H1 (cell line): ENCODE results near the gene ZNF689. TPM values are rescaled to one million over a fixed set of nuclear protein-coding genes. Genes with fewer than 3 reads are reported as not detected.

ENCODE experiments used
- CTCF ChIA-PET: fragments of 300-600 bp; sonication (Branson Sonifier 250); formaldehyde crosslinking; loops from one replicate; lab custom pipeline; 2021; ENCODE audit not compliant: partially characterized antibody; lab: Charles Lee
- POLR2A ChIA-PET: fragments of 300-600 bp; sonication (Branson Sonifier 250); formaldehyde crosslinking; loops from one replicate; lab custom pipeline; 2021; ENCODE audit warnings: inconsistent platforms; ENCODE audit not compliant: partially characterized antibody; lab: Charles Lee
- DNase-seq, 2 experiments: peaks; one replicate each; pipeline versions ENCODE4 v3.0.0 to v3.0.0-alpha.2; 2010 to 2022; ENCODE audit warnings: low spot score in 2 of 2, low read depth in 1 of 2, mixed read lengths in 1 of 2
- FAIRE-seq: peaks from 2 replicates; lab custom pipeline; 2011; peaks lifted over from hg19 to GRCh38; lab: Jason Lieb, UNC
- H2AFZ ChIP-seq: 2 replicates; pipeline ENCODE4 v1.8.1; 2012; ENCODE audit warnings: low read length, inconsistent platforms
- H2AK5ac ChIP-seq: 2 replicates; pipeline ENCODE4 v1.6.1; 2013; ENCODE audit warnings: low read depth, low read length
- H2BK120ac ChIP-seq: replicated peaks from 2 replicates; pipeline ENCODE3; 2013; ENCODE audit warnings: low read depth, low read length, inconsistent platforms
- H2BK12ac ChIP-seq: 2 replicates; pipeline ENCODE4 v1.6.1; 2013; ENCODE audit warnings: low read depth, low read length
- H2BK15ac ChIP-seq: 2 replicates; pipeline ENCODE4 v1.6.1; 2013; ENCODE audit warnings: low read length
- H2BK20ac ChIP-seq: 2 replicates; pipeline ENCODE4 v1.6.1; 2013; ENCODE audit warnings: low read length
- H2BK5ac ChIP-seq: 2 replicates; pipeline ENCODE4 v1.6.1; 2013; ENCODE audit warnings: low read depth, low read length
- H3K14ac ChIP-seq: 2 replicates; pipeline ENCODE4 v1.6.1; 2013; ENCODE audit warnings: inconsistent platforms; ENCODE audit not compliant: insufficient read length
- H3K18ac ChIP-seq: 2 replicates; pipeline ENCODE4 v1.6.1; 2013; ENCODE audit warnings: low read length; ENCODE audit errors: extremely low read depth
- H3K23ac ChIP-seq: 2 replicates; pipeline ENCODE4 v1.6.1; 2013; ENCODE audit warnings: inconsistent platforms; ENCODE audit not compliant: insufficient read length
- H3K23me2 ChIP-seq: 2 replicates; pipeline ENCODE4 v1.6.1; 2013; ENCODE audit warnings: low read depth, low read length
- H3K27ac ChIP-seq: 2 replicates; pipeline ENCODE4 v1.6.1; 2011; ENCODE audit warnings: low read depth, low read length, inconsistent platforms
- H3K27me3 ChIP-seq, 4 experiments: replicated peaks in 1 of 4; 1 replicate in 1 of 4; 2 replicates in 3 of 4; pipeline versions ENCODE4 v1.6.1 to v1.8.1; 2011 to 2013; ENCODE audit warnings: low read length in 3 of 4, mild to moderate bottlenecking in 3 of 4, inconsistent platforms in 2 of 4, mixed read lengths in 2 of 4, moderate library complexity in 1 of 4; ENCODE audit not compliant: control insufficient read depth in 3 of 4, insufficient read depth in 3 of 4; ENCODE audit errors: extremely low read depth in 1 of 4
- H3K36me3 ChIP-seq, 4 experiments: 2 replicates each; pipeline versions ENCODE4 v1.6.1 to v1.8.1; 2011 to 2013; ENCODE audit warnings: mild to moderate bottlenecking in 4 of 4, low read length in 3 of 4, moderate library complexity in 2 of 4, control low read depth in 1 of 4, inconsistent platforms in 1 of 4; ENCODE audit not compliant: insufficient read depth in 4 of 4, control insufficient read depth in 2 of 4
- H3K4ac ChIP-seq: replicated peaks from 2 replicates; pipeline ENCODE3; 2013; ENCODE audit warnings: low read length, low read depth, mixed read lengths, inconsistent platforms; ENCODE audit not compliant: insufficient read length
- H3K4me1 ChIP-seq, 4 experiments: replicated peaks in 1 of 4; 1 replicate in 1 of 4; 2 replicates in 3 of 4; pipeline versions ENCODE4 v1.6.1 to v1.8.1; 2011 to 2013; ENCODE audit warnings: low read length in 3 of 4, inconsistent platforms in 2 of 4, mixed read lengths in 1 of 4; ENCODE audit not compliant: insufficient read depth in 4 of 4, control insufficient read depth in 3 of 4
- H3K4me2 ChIP-seq, 2 experiments: 2 replicates each; pipeline versions ENCODE4 v1.6.1 to v1.8.1; 2011 to 2013; ENCODE audit warnings: low read depth in 2 of 2, low read length in 2 of 2, control low read depth in 1 of 2, inconsistent platforms in 1 of 2, mild to moderate bottlenecking in 1 of 2; ENCODE audit not compliant: insufficient read depth in 1 of 2
- H3K4me3 ChIP-seq, 4 experiments: fragments of 200-600, 300-600 bp in 1 of 4; sonication (generic), shearing (Covaris generic), sonication (Bioruptor Twin) in 1 of 4; 2 replicates each; pipeline versions ENCODE4 v1.5.1 to v1.8.1; 2011 to 2016; ENCODE audit warnings: low read length in 4 of 4, low read depth in 3 of 4, control low read depth in 2 of 4, inconsistent platforms in 2 of 4, mild to moderate bottlenecking in 2 of 4, mixed read lengths in 1 of 4, moderate library complexity in 1 of 4; ENCODE audit not compliant: insufficient read depth in 2 of 4; ENCODE audit errors: extremely low read depth in 1 of 4
- H3K56ac ChIP-seq: replicated peaks from 2 replicates; pipeline ENCODE3; 2013; ENCODE audit warnings: low read depth, mild to moderate bottlenecking, mixed read lengths, low read length, inconsistent platforms; ENCODE audit not compliant: insufficient read length
- H3K79me1 ChIP-seq: 2 replicates; pipeline ENCODE4 v1.6.1; 2013; ENCODE audit warnings: low read depth, low read length, control low read depth
- H3K79me2 ChIP-seq, 2 experiments: 2 replicates each; pipeline versions ENCODE4 v1.6.1 to v1.8.1; 2012 to 2013; ENCODE audit warnings: low read length in 2 of 2, mild to moderate bottlenecking in 2 of 2, inconsistent platforms in 1 of 2; ENCODE audit not compliant: insufficient read depth in 2 of 2, control insufficient read depth in 1 of 2
- H3K9ac ChIP-seq, 4 experiments: replicated peaks in 1 of 4; 1 replicate in 1 of 4; 2 replicates in 3 of 4; pipeline versions ENCODE4 v1.6.1 to v1.8.1; 2011 to 2013; ENCODE audit warnings: low read depth in 3 of 4, low read length in 3 of 4, control low read depth in 2 of 4, mild to moderate bottlenecking in 2 of 4, moderate library complexity in 2 of 4, inconsistent platforms in 1 of 4; ENCODE audit errors: extremely low read depth in 1 of 4
- H3K9me3 ChIP-seq, 2 experiments: 2 replicates each; pipeline versions ENCODE4 v1.6.1 to v1.8.1; 2012 to 2013; ENCODE audit warnings: mild to moderate bottlenecking in 2 of 2, moderate library complexity in 2 of 2, control low read depth in 1 of 2, inconsistent platforms in 1 of 2, low read depth in 1 of 2, low read length in 1 of 2, mixed read lengths in 1 of 2; ENCODE audit not compliant: insufficient read depth in 2 of 2
- H4K20me1 ChIP-seq, 2 experiments: replicated peaks in 1 of 2; 2 replicates each; pipeline versions ENCODE3 to v1.8.1; 2011 to 2013; ENCODE audit warnings: inconsistent platforms in 2 of 2, low read length in 2 of 2, mild to moderate bottlenecking in 1 of 2; ENCODE audit not compliant: insufficient read depth in 2 of 2, control insufficient read depth in 1 of 2
- H4K5ac ChIP-seq: 2 replicates; pipeline ENCODE4 v1.6.1; 2013; ENCODE audit warnings: low read length, low read depth, mixed read lengths, inconsistent platforms; ENCODE audit not compliant: insufficient read length
- H4K8ac ChIP-seq: 2 replicates; pipeline ENCODE4 v1.8.0; 2013; ENCODE audit warnings: mild to moderate bottlenecking, moderate library complexity, low read length, inconsistent platforms; ENCODE audit not compliant: insufficient read depth; ENCODE audit errors: extremely low read depth
- H4K91ac ChIP-seq: replicated peaks from 2 replicates; pipeline ENCODE3; 2013; ENCODE audit warnings: low read length, mixed read lengths, inconsistent platforms; ENCODE audit not compliant: insufficient read length
- GTF2F1 ChIP-seq: IDR thresholded peaks from 2 replicates; pipeline ENCODE4 v1.6.1; 2012; ENCODE audit warnings: low read depth, low read length, improper control_type of control experiment, borderline replicate concordance
- NANOG ChIP-seq: IDR thresholded peaks from 2 replicates; pipeline ENCODE4 v1.6.1; 2011; ENCODE audit warnings: low read length, low read depth, mild to moderate bottlenecking, inconsistent platforms; ENCODE audit not compliant: insufficient read depth, poor library complexity, severe bottlenecking
- NRF1 ChIP-seq: IDR thresholded peaks from 2 replicates; pipeline ENCODE4 v1.6.1; 2011; ENCODE audit warnings: mild to moderate bottlenecking, low read depth, low read length, improper control_type of control experiment
- POLR2A ChIP-seq, 2 experiments: IDR thresholded peaks; 1 replicate in 1 of 2; 2 replicates in 1 of 2; pipeline ENCODE4 v1.6.1; 2011; ENCODE audit warnings: low read depth in 2 of 2, low read length in 2 of 2, mild to moderate bottlenecking in 2 of 2; ENCODE audit errors: control extremely low read depth in 1 of 2
- POLR2AphosphoS5 ChIP-seq: IDR thresholded peaks from 2 replicates; pipeline ENCODE4 v1.6.1; 2011; ENCODE audit warnings: low read depth, low read length
- RAD21 ChIP-seq, 2 experiments: IDR thresholded peaks in 1 of 2; conservative IDR thresholded peaks in 1 of 2; 2 replicates each; pipeline ENCODE4 v1.6.1; 2011; ENCODE audit warnings: low read depth in 2 of 2, low read length in 2 of 2, improper control_type of control experiment in 1 of 2, inconsistent platforms in 1 of 2, mild to moderate bottlenecking in 1 of 2, moderate library complexity in 1 of 2
- RBBP5 ChIP-seq: IDR thresholded peaks from 2 replicates; pipeline ENCODE4 v1.7.1; 2012; ENCODE audit warnings: low read depth, mild to moderate bottlenecking, inconsistent platforms, low read length, moderate library complexity, borderline replicate concordance
- RNF2 ChIP-seq: fragments of 200-900, 300-1000 bp; sonication (generic); IDR thresholded peaks from 2 replicates; pipeline ENCODE4 v1.7.1; 2016; ENCODE audit warnings: borderline replicate concordance, low read depth, mild to moderate bottlenecking, antibody characterized with exemption, low read length; ENCODE audit not compliant: poor library complexity, severe bottlenecking; ENCODE audit errors: missing control alignments
- TBP ChIP-seq: IDR thresholded peaks from 2 replicates; pipeline ENCODE4 v1.6.1; 2011; ENCODE audit warnings: low read depth, low read length, improper control_type of control experiment
- TCF12 ChIP-seq: IDR thresholded peaks from 2 replicates; pipeline ENCODE4 v1.6.1; 2011; ENCODE audit warnings: low read depth, mild to moderate bottlenecking, low read length
- WGBS, 2 experiments: shearing (Covaris generic) in 1 of 2; methylation state at CpG; one replicate each; pipeline versions ENCODE4 v1.1.6 to v1.1.7; 2013 to 2015; ENCODE audit warnings: low lambda C conversion rate in 2 of 2, mixed read lengths in 2 of 2, inconsistent platforms in 1 of 2, low coverage in 1 of 2, missing lambda C conversion rate in 1 of 2; ENCODE audit not compliant: insufficient replicate concordance in 2 of 2, insufficient coverage in 1 of 2, insufficient read length in 1 of 2; ENCODE audit errors: extremely low coverage in 1 of 2, missing lambda C conversion rate in 1 of 2; 5-methylcytosine and 5-hydroxymethylcytosine counted together
- polyA plus RNA-seq, 7 experiments: library from polyadenylated mRNA; depleted of rRNA in 3 of 7; stranded (reverse) in 5 of 7; unstranded in 2 of 7; fragments of >200 nt in 5 of 7; fragments of 200-250 nt in 2 of 7; gene quantifications; 1 replicate in 5 of 7; 2 replicates in 1 of 7; 4 replicates in 1 of 7; pipeline versions ENCODE4 v1.2.1 to v1.2.3, GENCODE V29; 2011 to 2013; ENCODE audit warnings: missing spikeins in 2 of 7, mixed read lengths in 2 of 7
- total RNA-seq: library from RNA; stranded (reverse); fragmentation: NEBNext Ultra II Directional; extraction: Animal tissue kit (Norgen Biotek cat#: 25700); gene quantifications from 2 replicates; pipeline ENCODE4 v1.2.1, GENCODE V29; 2021

Gene ZNF689
- total and polyA plus RNA-seq, 2 of the 8 experiments (the other 6 are each of a cell fraction or from before 2014, with no cell fraction given) = 14.3 to 15.3 TPM

DNA sequence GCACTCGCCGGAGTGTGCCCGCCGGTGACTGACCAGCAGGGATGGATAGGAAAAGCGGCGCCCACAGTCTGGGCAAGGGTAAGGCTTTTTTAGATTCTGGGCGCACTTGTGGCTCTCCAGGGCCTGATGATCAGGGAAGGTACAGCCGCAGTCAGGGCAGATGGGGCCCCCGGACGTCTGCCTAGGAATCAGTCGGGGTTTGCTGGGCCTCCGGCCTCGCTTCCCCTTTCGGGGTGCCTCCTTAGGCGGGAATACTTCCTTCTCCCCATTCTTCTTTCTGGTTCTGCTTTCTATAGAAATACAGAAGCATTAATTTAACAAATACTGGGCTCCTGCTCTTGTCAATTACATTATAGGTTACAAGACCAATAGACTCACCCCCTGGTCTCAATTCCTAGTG is 5.0 kb downstream of the ZNF689 start:
- no peak overlapping the region for H2AFZ ChIP-seq
- H3K23ac ChIP-seq = no peak overlapping the region
- H3K79me2 ChIP-seq = 0 out of 4 replicates have a peak, but pooled peaks cover 0 to 5% of the 10 kb centered on the region in 2 experiments
- H3K18ac ChIP-seq = no peak overlapping the region
- no peak overlapping the region for H2BK120ac ChIP-seq
- H3K9me3 ChIP-seq = no peaks in the 10 kb centered on the region
- H3K36me3 ChIP-seq = peaks cover 6 to 36% (median 24%) of the 10 kb centered on the region in 4 experiments; a peak in 7 of 8 replicates
- WGBS, 2 experiments = 90% methylated on average over 15 of the region's 15 CpGs; no CpG with 5 or more reads in 1 of the 2 experiments
- no peaks in the 10 kb centered on the region; the same call in 1 of the 2 replicates for H3K79me1 ChIP-seq
- DNase-seq (no peak), FAIRE-seq (no peak)
- H4K20me1 ChIP-seq = peaks cover 0 to 2% of the 10 kb centered on the region in 2 experiments
- no peak overlapping the region for H2AK5ac ChIP-seq
- H3K56ac ChIP-seq = no peak overlapping the region
- H3K9ac ChIP-seq = no peak overlapping the region
- no peak overlapping the region for H3K4ac ChIP-seq
- no peaks in the 10 kb centered on the region for H3K27me3 ChIP-seq
- H4K91ac ChIP-seq = no peak overlapping the region
- POLR2A ChIA-PET = interaction anchor here (0.6 to 2.0 kb wide), 3 partner anchors 9 to 34 kb away, joined by 3 to 6 read pairs (median 3); partner anchors contain the start of gene ZNF688
- no peak overlapping the region for H4K8ac ChIP-seq
- H3K14ac ChIP-seq = no peak overlapping the region
- no peak overlapping the region for H3K4me3 ChIP-seq
- H3K4me1 ChIP-seq = peaks cover 0 to 2% (median 0%) of the 10 kb centered on the region in 4 experiments; a peak in 2 of 7 replicates
- no peak overlapping the region for H3K27ac ChIP-seq
- H3K4me2 ChIP-seq = no peak overlapping the region
- no peak overlapping the region for H4K5ac ChIP-seq
- peaks cover 2% of the 10 kb centered on the region; the same call in 1 of the 2 replicates for H3K23me2 ChIP-seq
- no peak overlapping the region for H2BK12ac ChIP-seq
- TF ChIP-seq RAD21 (IDR thresholded peaks at IDR 0.05 in 1 of 2, conservative IDR thresholded peaks at IDR 0.05 in 1 of 2; ENCODE audit: low read depth in 2 of 2, low read length in 2 of 2) (no peak), TCF12 (no peak), RNF2 (no peak), RBBP5 (no peak), NANOG (no peak), NRF1 (no peak), POLR2A (IDR thresholded peaks at IDR 0.05; ENCODE audit: control extremely low read depth in 1 of 2, low read depth in 2 of 2, low read length in 2 of 2) (no peak), GTF2F1 (no peak), TBP (no peak), POLR2AphosphoS5 (no peak)
- no peak overlapping the region for H2BK20ac ChIP-seq
- no peak overlapping the region for H2BK5ac ChIP-seq
- CTCF ChIA-PET = interaction anchor here (0.7 to 3.7 kb wide), 4 partner anchors 10 to 24 kb away, joined by 3 to 13 read pairs (median 4); partner anchors contain the start of gene ZNF785
- no peak overlapping the region for H2BK15ac ChIP-seq
